ENCODE data around the gene ATF5. TPM values are rescaled to one million over a fixed set of nuclear protein-coding genes. Genes with fewer than 3 reads are reported as not detected.

ATF5 gene
- total RNA-seq, 2 donors from 2014 or later = 52.3 to 73.6 TPM

Other genes with a start within 250 kb of the ATF5 start
- 1 to 10 TPM; 4.1 to 8.1 TPM for gene ADM5, start 239.6 kb upstream of the ATF5 start, total RNA-seq
- 1 to 10 TPM; 1.9 to 2.3 TPM for gene CPT1C, start 238.1 kb upstream of the ATF5 start, total RNA-seq
- gene TSKS, start 165.9 kb upstream of the ATF5 start, total RNA-seq = 1 to 10 TPM in 1 of 2 donors, under 1 TPM in 1; 0.19 to 2.4 TPM
- 10 to 100 TPM; 74.5 to 75.8 TPM for gene AP2A1, start 162.2 kb upstream of the ATF5 start, total RNA-seq
- gene FUZ, start 115.9 kb upstream of the ATF5 start, total RNA-seq = 10 to 100 TPM; 24.7 to 37.3 TPM
- gene MED25, start 110.9 kb upstream of the ATF5 start, total RNA-seq = 10 to 100 TPM; 47.0 to 50.2 TPM
- gene PTOV1, start 78.0 kb upstream of the ATF5 start, total RNA-seq = 10 to 100 TPM; 63.8 to 73.3 TPM
- 10 to 100 TPM; 71.1 to 74.5 TPM for gene PNKP, start 61.6 kb upstream of the ATF5 start, total RNA-seq
- 10 to 100 TPM; 30.5 to 36.6 TPM for gene AKT1S1, start 51.9 kb upstream of the ATF5 start, total RNA-seq
- gene TBC1D17, start 51.5 kb upstream of the ATF5 start, total RNA-seq = 10 to 100 TPM; 47.9 to 53.9 TPM
- 10 to 100 TPM; 16.7 to 42.3 TPM for gene IL4I1, start 32.3 kb upstream of the ATF5 start, total RNA-seq
- gene NUP62, start 299 bp downstream of the ATF5 start, total RNA-seq = 100 to 1,000 TPM; 135 to 139 TPM
- not detected for gene SIGLEC11, start 32.0 kb downstream of the ATF5 start, total RNA-seq
- gene VRK3, start 96.2 kb downstream of the ATF5 start, total RNA-seq = 10 to 100 TPM; 59.7 to 65.5 TPM
- gene ZNF473, start 96.8 kb downstream of the ATF5 start, total RNA-seq = 10 to 100 TPM; 13.2 to 19.7 TPM
- gene IZUMO2, start 234.1 kb downstream of the ATF5 start, total RNA-seq = not detected